Uterus (tissue), 4 donors: ENCODE results near the gene PNCK. TPM values are rescaled to one million over a fixed set of nuclear protein-coding genes. Genes with fewer than 3 reads are reported as not detected.
"Not testable (repeated sequence)": the region's sequence is repeated elsewhere in the genome, so short reads cannot be mapped to it uniquely, and the experiment has no call there.

Experiments
- DNase-seq, 2 donors: peaks; one replicate each; pipeline ENCODE4 v3.0.0-alpha.2; 2019 to 2020
- H3K27ac ChIP-seq, 2 donors: fragments of 200-600 bp; sonication (generic); 1 replicate in 1 of 2; 2 replicates in 1 of 2; pipeline ENCODE4 v1.5.1; 2016 to 2018
- H3K27me3 ChIP-seq, 2 donors: fragments of 200-600 bp; sonication (generic); one replicate each; pipeline ENCODE4 v1.5.1; 2018 to 2019; ENCODE audit warnings: control low read depth in 1 of 2
- H3K36me3 ChIP-seq, 2 donors: fragments of 200-600 bp; sonication (generic); one replicate each; pipeline ENCODE4 v1.5.1; 2019; ENCODE audit warnings: control low read depth in 1 of 2
- H3K4me1 ChIP-seq, 2 donors: fragments of 200-600 bp; sonication (generic); one replicate each; pipeline ENCODE4 v1.5.1; 2018 to 2019; ENCODE audit warnings: control low read depth in 1 of 2
- H3K4me3 ChIP-seq, 2 donors: fragments of 200-600 bp; sonication (generic); 1 replicate in 1 of 2; 2 replicates in 1 of 2; pipeline ENCODE4 v1.5.1; 2018 to 2019; ENCODE audit warnings: mild to moderate bottlenecking in 1 of 2
- H3K9me3 ChIP-seq, 2 donors: fragments of 200-600 bp; sonication (generic); one replicate each; pipeline ENCODE4 v1.5.1; 2019; ENCODE audit warnings: control low read depth in 1 of 2
- CTCF ChIP-seq, 4 experiments: fragments of 200-600 bp in 2 of 4; fragments of 450-650 bp in 2 of 4; sonication (generic) in 2 of 4; IDR thresholded peaks; one replicate each; pipeline ENCODE4 v1.5.1; 2016 to 2019; ENCODE audit warnings: antibody characterized with exemption in 4 of 4, mild to moderate bottlenecking in 2 of 4, moderate library complexity in 1 of 4
- POLR2A ChIP-seq, 2 donors: fragments of 450-650 bp; IDR thresholded peaks; one replicate each; pipeline ENCODE4 v1.6.1; 2016; ENCODE audit warnings: antibody characterized with exemption in 2 of 2, mild to moderate bottlenecking in 1 of 2, moderate library complexity in 1 of 2
- intact Hi-C: fragments of 100-400 bp; cut with DNase I; formaldehyde crosslinking; loops from one replicate; pipeline ENCODE4 v1.15.1; 2023; ENCODE audit warnings: low total_unique reads
- total RNA-seq, 4 donors: library from RNA; depleted of rRNA in 3 of 4; stranded (reverse); fragments of >200 nt in 3 of 4; gene quantifications; one replicate each; pipeline versions ENCODE4 v1.1.0 to v1.2.4, GENCODE V29; 2014 to 2023
- donor health status: DM: yes; HTN: yes; CAD: no.

Gene PNCK
- total RNA-seq, 4 donors from 2014 or later, result 1.8 to 8.5 (median 5.9) TPM; not detected in 1

GRCh38 chrX:153700376-153700945, 26.8 kb upstream of the PNCK start:
- no peak overlapping the region for H3K27ac ChIP-seq
- no peaks in the 10 kb centered on the region for H3K36me3 ChIP-seq
- no peak for DNase-seq
- H3K4me1 ChIP-seq, result peaks cover 0 to 3% of the 10 kb centered on the region in 2 donors
- TF ChIP-seq CTCF (IDR thresholded peaks at IDR 0.05), result no peak
- TF ChIP-seq POLR2A (IDR thresholded peaks at IDR 0.05), result no peak
- H3K9me3 ChIP-seq, result no peaks in the 10 kb centered on the region
- no peaks in the 10 kb centered on the region for H3K27me3 ChIP-seq
- H3K4me3 ChIP-seq, result no peak overlapping the region
- intact Hi-C loops, result no loop called here

GRCh38 chrX:153699784-153700371, 26.3 kb upstream of the PNCK start:
- H3K4me1 ChIP-seq, H3K4me3 ChIP-seq, intact Hi-C loops, H3K27me3 ChIP-seq, H3K27ac ChIP-seq, H3K9me3 ChIP-seq, H3K36me3 ChIP-seq: not testable (repeated sequence)
- peak in 1 of 2 donors; percentile 18 for DNase-seq

- H3K4me1 ChIP-seq, intact Hi-C loops, H3K36me3 ChIP-seq, H3K4me3 ChIP-seq, H3K27me3 ChIP-seq, DNase-seq, H3K27ac ChIP-seq, H3K9me3 ChIP-seq: not testable (repeated sequence)
Measured at GRCh38 chrX:153699210-153699783, 25.7 kb upstream of the PNCK start.

- intact Hi-C loops, result no loop called here
- H3K27me3 ChIP-seq, result no peaks in the 10 kb centered on the region
- peaks cover 0 to 2% of the 10 kb centered on the region in 2 donors for H3K4me1 ChIP-seq
- no peak overlapping the region for H3K4me3 ChIP-seq
- H3K9me3 ChIP-seq, result no peaks in the 10 kb centered on the region
- H3K36me3 ChIP-seq, result no peaks in the 10 kb centered on the region
- no peak for DNase-seq
- H3K27ac ChIP-seq, result no peak overlapping the region
- TF ChIP-seq CTCF (IDR thresholded peaks at IDR 0.05), result no peak
- no peak for TF ChIP-seq POLR2A (IDR thresholded peaks at IDR 0.05)
Measured at GRCh38 chrX:153697924-153698865, 24.6 kb upstream of the PNCK start.

GRCh38 chrX:153696986-153697722, 23.5 kb upstream of the PNCK start:
- H3K4me3 ChIP-seq, H3K27ac ChIP-seq, intact Hi-C loops, H3K36me3 ChIP-seq, DNase-seq, H3K27me3 ChIP-seq, H3K4me1 ChIP-seq, H3K9me3 ChIP-seq: not testable (repeated sequence)

GRCh38 chrX:153696538-153696937, 22.9 kb upstream of the PNCK start:
- DNase-seq, H3K4me3 ChIP-seq, H3K9me3 ChIP-seq, H3K4me1 ChIP-seq, H3K27me3 ChIP-seq, intact Hi-C loops, H3K36me3 ChIP-seq, H3K27ac ChIP-seq: not testable (repeated sequence)
